Tibial artery (tissue), 4 donors: ENCODE results near the gene CD226.

Experiments
- DNase-seq, 2 donors: peaks; one replicate each; pipeline ENCODE4 v3.0.0-alpha.2; 2019
- H3K27ac ChIP-seq, 2 donors: fragments of 200-600 bp; sonication (generic) in 1 of 2; 1 replicate in 1 of 2; 2 replicates in 1 of 2; pipeline ENCODE4 v1.5.1; 2018 to 2019; ENCODE audit warnings: mild to moderate bottlenecking in 1 of 2
- H3K27me3 ChIP-seq, 2 donors: fragments of 200-600 bp; sonication (generic) in 1 of 2; one replicate each; pipeline versions ENCODE4 v1.5.1 to v1.6.0; 2016 to 2019
- H3K36me3 ChIP-seq, 3 donors: fragments of 200-600 bp; sonication (generic) in 2 of 3; one replicate each; pipeline ENCODE4 v1.5.1; 2016 to 2019; ENCODE audit warnings: mild to moderate bottlenecking in 2 of 3
- H3K4me1 ChIP-seq, 4 donors: fragments of 200-600 bp; sonication (generic) in 2 of 4; 1 replicate in 3 of 4; 2 replicates in 1 of 4; pipeline ENCODE4 v1.5.1; 2016 to 2019
- H3K4me3 ChIP-seq, 2 donors: fragments of 200-600 bp; sonication (generic) in 1 of 2; 1 replicate in 1 of 2; 2 replicates in 1 of 2; pipeline ENCODE4 v1.5.1; 2018 to 2019; ENCODE audit warnings: mild to moderate bottlenecking in 2 of 2
- H3K9me3 ChIP-seq, 3 donors: fragments of 200-600 bp; sonication (generic) in 1 of 3; one replicate each; pipeline ENCODE4 v1.5.1; 2016 to 2019
- CTCF ChIP-seq, 2 experiments: fragments of 200-600 bp in 1 of 2; fragments of 450-650 bp in 1 of 2; IDR thresholded peaks; one replicate each; pipeline ENCODE4 v1.5.1; 2017 to 2019; ENCODE audit warnings: antibody characterized with exemption in 2 of 2, mild to moderate bottlenecking in 1 of 2, moderate library complexity in 1 of 2
- intact Hi-C: fragments of 100-400 bp; cut with DNase I; formaldehyde crosslinking; loops from one replicate; pipeline ENCODE4 v1.15.0; 2023; ENCODE audit warnings: low total_unique reads

CD226 gene

GRCh38 chr18:69843015-69843414, 104.7 kb downstream of the CD226 start:
- no peak overlapping the region for H3K4me3 ChIP-seq
- H3K27me3 ChIP-seq, result no peaks in the 10 kb centered on the region
- H3K36me3 ChIP-seq, result no peaks in the 10 kb centered on the region
- DNase-seq, result no peak
- H3K9me3 ChIP-seq, result no peaks in the 10 kb centered on the region
- no peak overlapping the region for H3K27ac ChIP-seq
- no peak for TF ChIP-seq CTCF (IDR thresholded peaks at IDR 0.05)
- intact Hi-C loops, result no loop called here
- H3K4me1 ChIP-seq, result peaks cover 0 to 6% (median 0%) of the 10 kb centered on the region in 4 donors

GRCh38 chr18:69841117-69841516, 106.6 kb downstream of the CD226 start:
- H3K36me3 ChIP-seq, result no peaks in the 10 kb centered on the region
- no peaks in the 10 kb centered on the region for H3K27me3 ChIP-seq
- no peaks in the 10 kb centered on the region for H3K9me3 ChIP-seq
- TF ChIP-seq CTCF (IDR thresholded peaks at IDR 0.05), result no peak
- peaks cover 0 to 3% (median 0%) of the 10 kb centered on the region in 4 donors for H3K4me1 ChIP-seq
- H3K27ac ChIP-seq, result no peak overlapping the region
- H3K4me3 ChIP-seq, result no peak overlapping the region
- no peak for DNase-seq
- intact Hi-C loops, result no loop called here

- Histone ChIP-seq H3K4me3 (no peak overlapping the region), H3K4me1 (no peaks in the 10 kb centered on the region), H3K27me3 (no peaks in the 10 kb centered on the region), H3K36me3 (no peaks in the 10 kb centered on the region), H3K27ac (no peak overlapping the region), H3K9me3 (no peaks in the 10 kb centered on the region)
- intact Hi-C loops, result no loop called here
- DNase-seq, result no peak
- no peak for TF ChIP-seq CTCF (IDR thresholded peaks at IDR 0.05)
Measured at GRCh38 chr18:69840445-69840844, 107.2 kb downstream of the CD226 start.

- no peak for TF ChIP-seq CTCF (IDR thresholded peaks at IDR 0.05)
- Histone ChIP-seq H3K27me3 (no peaks in the 10 kb centered on the region), H3K4me1 (no peaks in the 10 kb centered on the region), H3K27ac (no peak overlapping the region), H3K9me3 (no peaks in the 10 kb centered on the region), H3K4me3 (no peak overlapping the region), H3K36me3 (no peaks in the 10 kb centered on the region)
- intact Hi-C loops, result no loop called here
- DNase-seq, result no peak
Measured at GRCh38 chr18:69840001-69840400, 107.7 kb downstream of the CD226 start.

GRCh38 chr18:69839497-69839896, 108.2 kb downstream of the CD226 start:
- intact Hi-C loops, result no loop called here
- Histone ChIP-seq H3K4me3 (no peak overlapping the region), H3K27me3 (no peaks in the 10 kb centered on the region), H3K9me3 (no peaks in the 10 kb centered on the region), H3K27ac (no peak overlapping the region), H3K36me3 (no peaks in the 10 kb centered on the region), H3K4me1 (no peaks in the 10 kb centered on the region)
- TF ChIP-seq CTCF (IDR thresholded peaks at IDR 0.05), result no peak
- DNase-seq, result no peak
